Caco-2 (cell line): Measurements from ENCODE around the gene FIP1L1. TPM values are rescaled to one million over a fixed set of nuclear protein-coding genes. Genes with fewer than 3 reads are reported as not detected.

Experiments
- BruUV-seq: library from RNA; stranded (reverse); fragments of 400-500 nt; replicated peaks from 2 replicates; lab custom pipeline; 2021; lab: Mats Ljungman, UMichigan
- CTCF ChIA-PET: fragments of 300-600 bp; sonication (Branson Sonifier 250); formaldehyde crosslinking; loops from one replicate; lab custom pipeline; 2022; ENCODE audit warnings: antibody characterized with exemption; lab: Charles Lee
- POLR2A ChIA-PET: fragments of 300-600 bp; sonication (Branson Sonifier 250); formaldehyde crosslinking; loops from one replicate; lab custom pipeline; 2022; ENCODE audit warnings: antibody characterized with exemption; lab: Charles Lee
- DNase-seq, 2 experiments: peaks; one replicate each; pipeline versions ENCODE4 v3.0.0 to v3.0.0-alpha.2; 2020 to 2022
- H3K27me3 ChIP-seq: replicated peaks from 2 replicates; pipeline ENCODE4 v1.6.0; 2011; ENCODE audit warnings: low read length; ENCODE audit not compliant: control insufficient read depth, insufficient read depth
- H3K36me3 ChIP-seq: 2 replicates; pipeline ENCODE4 v1.5.1; 2011; ENCODE audit warnings: low read length; ENCODE audit not compliant: control insufficient read depth, insufficient read depth
- H3K4me1 ChIP-seq: fragments of 250-450 bp; sonication (Bioruptor Pico); 2 replicates; pipeline ENCODE4 v1.5.1; 2020; ENCODE audit warnings: mild to moderate bottlenecking
- H3K4me3 ChIP-seq: 2 replicates; pipeline ENCODE4 v1.5.1; 2011; ENCODE audit warnings: low read depth, mild to moderate bottlenecking, control low read depth, low read length
- H3K9me3 ChIP-seq: fragments of 250-450 bp; sonication (Bioruptor Pico); 2 replicates; pipeline ENCODE4 v1.5.1; 2020; ENCODE audit warnings: mild to moderate bottlenecking, moderate library complexity
- H3K27ac Mint-ChIP-seq: one replicate; pipeline ENCODE4 v1.8.0; 2022; ENCODE audit warnings: mixed read lengths; ENCODE audit not compliant: unreplicated experiment
- H3K27me3 Mint-ChIP-seq: one replicate; pipeline ENCODE4 v1.8.0; 2022; ENCODE audit warnings: mixed read lengths; ENCODE audit not compliant: insufficient read depth, unreplicated experiment
- H3K36me3 Mint-ChIP-seq: one replicate; pipeline ENCODE4 v1.8.0; 2022; ENCODE audit warnings: mild to moderate bottlenecking, mixed read lengths; ENCODE audit not compliant: insufficient read depth, unreplicated experiment
- H3K4me1 Mint-ChIP-seq: one replicate; pipeline ENCODE4 v1.8.0; 2022; ENCODE audit warnings: low read depth, mixed read lengths; ENCODE audit not compliant: unreplicated experiment
- H3K4me3 Mint-ChIP-seq: one replicate; pipeline ENCODE4 v1.8.0; 2022; ENCODE audit warnings: mild to moderate bottlenecking, moderate library complexity, mixed read lengths; ENCODE audit not compliant: unreplicated experiment
- H3K9me3 Mint-ChIP-seq: one replicate; pipeline ENCODE4 v1.8.0; 2022; ENCODE audit warnings: mixed read lengths; ENCODE audit not compliant: unreplicated experiment
- intact Hi-C: fragments of 100-400 bp; cut with micrococcal nuclease; formaldehyde crosslinking; loops from one replicate; pipeline ENCODE4 v1.10.0; 2022; ENCODE audit not compliant: unreplicated experiment
- total RNA-seq: library from RNA; stranded (reverse); gene quantifications from 2 replicates; pipeline ENCODE4 v1.2.3, GENCODE V29; 2022
- TF ChIP-seq, protein P1 (sequence below), 2 experiments: fragments of 200-600 bp in 1 of 2; IDR thresholded peaks; 1 replicate in 1 of 2; 2 replicates in 1 of 2; pipeline versions ENCODE4 v1.5.1 to v1.8.0; 2011 to 2022; ENCODE audit warnings: antibody characterized with exemption in 1 of 2, control low read depth in 1 of 2, inconsistent platforms in 1 of 2, low read depth in 1 of 2, low read length in 1 of 2, mild to moderate bottlenecking in 1 of 2, moderate library complexity in 1 of 2; ENCODE audit not compliant: insufficient read depth in 1 of 2, severe bottlenecking in 1 of 2, unreplicated experiment in 1 of 2

Gene FIP1L1
- total RNA-seq, 1 experiment from 2014 or later, result 62.5 TPM

DNA sequence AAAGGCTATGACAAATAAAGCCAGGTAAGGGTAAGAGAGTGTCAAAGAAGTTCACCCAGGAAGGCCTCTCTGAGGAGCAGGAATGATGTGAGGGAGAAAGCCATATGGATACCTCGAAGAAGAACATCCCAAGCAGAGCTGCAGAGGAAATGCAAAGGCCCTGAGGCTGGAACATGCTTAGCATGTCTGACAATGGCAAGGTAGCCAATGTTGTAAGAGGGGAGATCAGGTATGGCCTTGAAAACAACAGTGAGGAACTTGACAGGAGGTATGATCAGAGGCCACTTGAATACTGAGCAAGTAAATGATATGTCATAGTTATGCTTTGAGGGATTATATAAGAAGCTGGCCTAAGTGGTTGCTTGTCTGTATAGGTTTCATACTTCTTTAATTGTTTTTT, 15.3 kb upstream of the FIP1L1 start:
- no peak overlapping the region for H3K27ac Mint-ChIP-seq
- H3K27me3 Mint-ChIP-seq, result no peaks in the 10 kb centered on the region
- no peaks in the 10 kb centered on the region for H3K9me3 Mint-ChIP-seq
- H3K36me3 Mint-ChIP-seq, result peaks cover 12% of the 10 kb centered on the region
- H3K27me3 ChIP-seq, result no peaks in the 10 kb centered on the region
- H3K4me1 ChIP-seq, result peaks cover 9% of the 10 kb centered on the region
- BruUV-seq, result no TSS peak
- POLR2A ChIA-PET, result no interaction called here
- CTCF ChIA-PET, result no interaction called here
- no peaks in the 10 kb centered on the region for H3K9me3 ChIP-seq
- H3K4me3 Mint-ChIP-seq, result no peak overlapping the region
- intact Hi-C loops, result no loop called here
- no peaks in the 10 kb centered on the region for H3K36me3 ChIP-seq
- H3K4me1 Mint-ChIP-seq, result peaks cover 21% of the 10 kb centered on the region
- TF ChIP-seq, protein P1, sequence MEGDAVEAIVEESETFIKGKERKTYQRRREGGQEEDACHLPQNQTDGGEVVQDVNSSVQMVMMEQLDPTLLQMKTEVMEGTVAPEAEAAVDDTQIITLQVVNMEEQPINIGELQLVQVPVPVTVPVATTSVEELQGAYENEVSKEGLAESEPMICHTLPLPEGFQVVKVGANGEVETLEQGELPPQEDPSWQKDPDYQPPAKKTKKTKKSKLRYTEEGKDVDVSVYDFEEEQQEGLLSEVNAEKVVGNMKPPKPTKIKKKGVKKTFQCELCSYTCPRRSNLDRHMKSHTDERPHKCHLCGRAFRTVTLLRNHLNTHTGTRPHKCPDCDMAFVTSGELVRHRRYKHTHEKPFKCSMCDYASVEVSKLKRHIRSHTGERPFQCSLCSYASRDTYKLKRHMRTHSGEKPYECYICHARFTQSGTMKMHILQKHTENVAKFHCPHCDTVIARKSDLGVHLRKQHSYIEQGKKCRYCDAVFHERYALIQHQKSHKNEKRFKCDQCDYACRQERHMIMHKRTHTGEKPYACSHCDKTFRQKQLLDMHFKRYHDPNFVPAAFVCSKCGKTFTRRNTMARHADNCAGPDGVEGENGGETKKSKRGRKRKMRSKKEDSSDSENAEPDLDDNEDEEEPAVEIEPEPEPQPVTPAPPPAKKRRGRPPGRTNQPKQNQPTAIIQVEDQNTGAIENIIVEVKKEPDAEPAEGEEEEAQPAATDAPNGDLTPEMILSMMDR (IDR thresholded peaks at IDR 0.05; ENCODE audit: insufficient read depth in 1 of 2, low read depth in 1 of 2, low read length in 1 of 2, severe bottlenecking in 1 of 2, unreplicated experiment in 1 of 2), result no peak
- H3K4me3 ChIP-seq, result no peak overlapping the region
- DNase-seq, result no peak

DNA sequence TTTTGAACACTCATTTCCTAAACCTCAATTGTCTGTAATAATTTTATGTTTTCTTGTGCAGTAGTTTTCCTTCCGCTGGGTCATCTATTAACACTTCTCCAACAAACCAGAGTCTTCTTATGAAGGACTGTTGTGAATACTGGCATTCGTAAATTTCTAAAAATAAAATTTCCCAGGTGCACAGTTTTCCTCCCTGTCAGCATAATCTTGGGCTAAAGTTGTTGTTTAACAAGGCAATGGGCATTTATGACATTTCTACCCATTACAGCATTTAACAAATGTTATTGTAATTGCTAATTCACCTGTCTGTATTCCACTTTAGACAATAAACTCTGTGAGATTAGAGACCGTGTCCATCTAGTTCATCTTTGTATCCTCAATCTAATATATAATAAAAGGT, 12.8 kb upstream of the FIP1L1 start:
- Mint-ChIP-seq H3K36me3 (peaks cover 12% of the 10 kb centered on the region), H3K27me3 (peaks cover 3% of the 10 kb centered on the region), H3K4me3 (peak overlapping the region; percentile 97), H3K9me3 (no peaks in the 10 kb centered on the region), H3K4me1 (peaks cover 21% of the 10 kb centered on the region), H3K27ac (no peak overlapping the region)
- Histone ChIP-seq H3K4me3 (peak overlapping the region; percentile 88), H3K27me3 (no peaks in the 10 kb centered on the region), H3K4me1 (peaks cover 9% of the 10 kb centered on the region), H3K36me3 (no peaks in the 10 kb centered on the region), H3K9me3 (no peaks in the 10 kb centered on the region)
- CTCF ChIA-PET, result no interaction called here
- no peak for DNase-seq
- BruUV-seq, result no TSS peak
- intact Hi-C loops, result no loop called here
- POLR2A ChIA-PET, result no interaction called here
- TF ChIP-seq, protein P1 (IDR thresholded peaks at IDR 0.05; ENCODE audit: insufficient read depth in 1 of 2, low read depth in 1 of 2, low read length in 1 of 2, severe bottlenecking in 1 of 2, unreplicated experiment in 1 of 2), result no peak

DNA sequence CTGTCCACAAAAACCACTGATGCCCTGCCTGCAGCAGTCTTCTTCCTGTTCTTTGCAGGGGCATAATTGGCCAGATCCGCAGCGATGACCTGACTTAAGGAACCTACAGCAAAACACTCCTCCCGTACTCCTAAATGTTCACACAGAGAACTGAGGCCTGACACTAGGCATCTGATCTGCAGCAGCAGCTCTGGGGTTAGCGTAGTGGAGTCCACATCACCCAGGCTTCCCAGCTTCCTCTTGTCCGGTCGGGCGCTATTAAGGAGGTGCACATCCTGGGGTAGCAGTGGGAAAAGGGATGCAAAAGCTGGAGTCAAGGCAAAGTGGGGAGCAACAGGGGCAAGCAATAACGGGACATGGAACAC, 12.3 kb upstream of the FIP1L1 start:
- intact Hi-C loops, result no loop called here
- no TSS peak for BruUV-seq

More for the DNA sequence above, 12.3 kb upstream of the FIP1L1 start:
- peaks cover 3% of the 10 kb centered on the region for H3K27me3 Mint-ChIP-seq
- CTCF ChIA-PET, result interaction anchor here (0.6 kb wide), 1 partner anchor 42 kb away, joined by 3 read pairs; no protein-coding TSS in a partner anchor
- H3K4me3 Mint-ChIP-seq, result peak overlapping the region; percentile 97
- Histone ChIP-seq H3K27me3 (no peaks in the 10 kb centered on the region), H3K9me3 (no peaks in the 10 kb centered on the region), H3K4me1 (peaks cover 9% of the 10 kb centered on the region), H3K4me3 (peak overlapping the region; percentile 88), H3K36me3 (no peaks in the 10 kb centered on the region)
- peaks cover 12% of the 10 kb centered on the region for H3K36me3 Mint-ChIP-seq
- peaks cover 21% of the 10 kb centered on the region for H3K4me1 Mint-ChIP-seq
- POLR2A ChIA-PET, result interaction anchor here (0.6 to 1.6 kb wide), 2 partner anchors 10 to 167 kb away, joined by 6 to 7 read pairs; no protein-coding TSS in a partner anchor
- H3K9me3 Mint-ChIP-seq, result no peaks in the 10 kb centered on the region
- DNase-seq, result peak in 1 of 2 experiments; percentile 17
- H3K27ac Mint-ChIP-seq, result peak overlapping the region; percentile 85
- TF ChIP-seq, protein P1 (IDR thresholded peaks at IDR 0.05; ENCODE audit: insufficient read depth in 1 of 2, low read depth in 1 of 2, low read length in 1 of 2, severe bottlenecking in 1 of 2, unreplicated experiment in 1 of 2), result no peak
